Psoas muscle (tissue), 8 donors: ENCODE results near the gene DNAH10. TPM values are rescaled to one million over a fixed set of nuclear protein-coding genes. Genes with fewer than 3 reads are reported as not detected.

Experiments used
- ATAC-seq, 4 donors: fragments of 200-7000 bp; cut with Tn5 transposase; one replicate each; pipeline ENCODE4 v1.9.1; 2020; ENCODE audit warnings: moderate library complexity in 3 of 4, mild to moderate bottlenecking in 2 of 4
- DNase-seq, 2 donors: peaks; one replicate each; pipeline ENCODE4 v3.0.0-alpha.2; 2020
- H3K27ac ChIP-seq: fragments of 200-600 bp; one replicate; pipeline ENCODE4 v1.8.0; 2022
- H3K27me3 ChIP-seq, 3 donors: fragments of 200-600 bp in 1 of 3; one replicate each; pipeline versions ENCODE4 v1.6.1 to v1.8.0; 2013 to 2022; ENCODE audit warnings: low read length in 2 of 3, mild to moderate bottlenecking in 2 of 3, moderate library complexity in 1 of 3; ENCODE audit not compliant: insufficient read depth in 3 of 3
- H3K36me3 ChIP-seq, 2 donors: fragments of 200-600 bp in 1 of 2; one replicate each; pipeline versions ENCODE4 v1.6.1 to v1.8.0; 2013 to 2022; ENCODE audit warnings: low read depth in 1 of 2, mild to moderate bottlenecking in 1 of 2, moderate library complexity in 1 of 2; ENCODE audit not compliant: insufficient read depth in 1 of 2
- H3K4me1 ChIP-seq: fragments of 200-600 bp; one replicate; pipeline ENCODE4 v1.8.0; 2022
- H3K4me3 ChIP-seq: fragments of 200-600 bp; one replicate; pipeline ENCODE4 v1.8.0; 2022; ENCODE audit warnings: mild to moderate bottlenecking
- H3K9me3 ChIP-seq: fragments of 200-600 bp; one replicate; pipeline ENCODE4 v1.8.0; 2022
- CTCF ChIP-seq: fragments of 200-600 bp; IDR thresholded peaks from one replicate; pipeline ENCODE4 v1.8.0; 2022; ENCODE audit warnings: antibody characterized with exemption
- WGBS, 3 donors: extraction: QIAGEN DNeasy Blood & Tissue Kit; methylation state at CpG; one replicate each; pipeline versions ENCODE4 v1.1.6 to v1.1.7; 2013; 5-methylcytosine and 5-hydroxymethylcytosine counted together
- intact Hi-C, 2 donors: fragments of 100-400 bp; cut with DNase I; formaldehyde crosslinking; loops; one replicate each; pipeline versions ENCODE4 v1.11.0 to v1.14.2; 2022
- polyA plus RNA-seq, 3 donors: library from polyadenylated mRNA; stranded (reverse); fragments of 200-250 nt; gene quantifications; one replicate each; pipeline ENCODE4 v1.2.3, GENCODE V29; 2013
- total RNA-seq, 4 donors: library from RNA; stranded (reverse); fragmentation: NEBNext Ultra II Directional in 2 of 4; extraction: Animal tissue kit (Norgen Biotek cat#: 25700) in 2 of 4; gene quantifications; one replicate each; pipeline versions ENCODE4 v1.2.1 to v1.2.4, GENCODE V29; 2021 to 2023
- donor health status: healthy with polysubstance abuse.
- donor health status: DM: no; HTN: no; CAD: no; lungs with moderate emphysema.
- donor health status: Bipolar disorder and iron deficiency.
- donor health status: healthy.
- donor health status: DM: yes; HTN: yes; CAD: no.
- donor health status: DM: no; HTN: no; CAD: no.
- donor health status: DM: no; HTN: no; CAD: no.
- donor health status: DM: yes; HTN: yes; CAD: no.

DNAH10 gene
- total and polyA plus RNA-seq, 7 donors = 0.01 to 0.84 (median 0.24) TPM; not detected in 1

GRCh38 chr12:123942911-123943648 lies 181.0 kb downstream of the DNAH10 start:
- Histone ChIP-seq H3K27me3 (no peaks in the 10 kb centered on the region), H3K4me1 (no peaks in the 10 kb centered on the region), H3K27ac (no peak overlapping the region), H3K9me3 (no peaks in the 10 kb centered on the region), H3K4me3 (no peak overlapping the region), H3K36me3 (peaks cover 4 to 53% of the 10 kb centered on the region in 2 donors)
- intact Hi-C loops = no loop called here
- ATAC-seq = no peak
- WGBS, 3 donors = 88 to 92% (median 89%) methylated on average over 16 of the region's 16 CpGs
- no peak for TF ChIP-seq CTCF
- DNase-seq = no peak

DNA sequence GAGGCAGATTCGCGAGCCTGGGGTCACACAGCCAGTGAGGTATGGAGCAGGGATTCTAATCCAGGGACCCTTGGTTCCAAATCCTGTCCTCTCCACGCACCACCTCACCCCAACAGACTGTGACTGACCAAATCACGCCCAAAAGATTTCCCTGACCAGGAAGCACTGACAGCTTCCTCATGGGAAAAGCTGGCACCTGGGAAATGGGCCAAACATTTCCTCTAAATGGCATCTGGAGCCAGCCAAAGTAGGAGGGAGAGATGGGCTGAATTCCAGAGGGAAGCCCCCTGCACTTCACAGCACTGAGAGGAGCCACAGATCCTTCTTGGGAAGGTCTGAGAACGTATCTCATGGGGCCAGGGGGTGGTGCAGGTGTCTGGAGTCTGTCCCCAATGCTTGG lies 181.7 kb downstream of the DNAH10 start:
- H3K36me3 ChIP-seq = peaks cover 4 to 53% of the 10 kb centered on the region in 2 donors

DNA sequence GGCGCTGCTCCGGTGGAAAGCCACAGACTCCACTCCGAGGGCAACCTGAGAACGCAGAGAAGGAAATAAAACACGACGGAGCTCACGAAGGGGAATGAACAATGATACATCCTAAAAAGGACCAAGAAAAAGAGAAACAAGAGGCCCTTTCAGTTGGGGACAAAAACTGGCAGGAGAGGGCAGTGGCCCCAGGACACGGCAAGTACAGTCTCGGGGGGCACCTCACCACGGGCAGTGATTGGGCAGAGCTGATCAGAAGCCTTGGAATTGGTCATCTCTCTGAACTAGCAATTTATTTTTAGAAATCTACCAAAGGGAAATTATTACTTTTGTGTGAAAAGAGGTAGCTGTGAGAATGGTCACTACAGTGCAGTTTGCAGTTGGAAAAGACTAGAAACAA lies 182.6 kb downstream of the DNAH10 start:
- ATAC-seq = no peak
- DNase-seq = no peak
- intact Hi-C loops = no loop called here
- H3K27me3 ChIP-seq = no peaks in the 10 kb centered on the region
- H3K9me3 ChIP-seq = no peaks in the 10 kb centered on the region
- TF ChIP-seq CTCF = no peak
- 76 to 86% (median 80%) methylated on average over 10 of the region's 10 CpGs for WGBS, 3 donors
- H3K27ac ChIP-seq = no peak overlapping the region
- no peaks in the 10 kb centered on the region for H3K4me1 ChIP-seq
- peaks cover 4 to 48% of the 10 kb centered on the region in 2 donors for H3K36me3 ChIP-seq
- H3K4me3 ChIP-seq = no peak overlapping the region

More for the DNA sequence above, 181.7 kb downstream of the DNAH10 start:
- WGBS, 3 donors = 81 to 90% (median 82%) methylated on average over 5 of the region's 5 CpGs
- intact Hi-C loops = no loop called here
- Histone ChIP-seq H3K27me3 (no peaks in the 10 kb centered on the region), H3K4me3 (no peak overlapping the region), H3K27ac (no peak overlapping the region), H3K9me3 (no peaks in the 10 kb centered on the region), H3K4me1 (no peaks in the 10 kb centered on the region)
- ATAC-seq = no peak
- TF ChIP-seq CTCF = no peak
- DNase-seq = no peak

DNA sequence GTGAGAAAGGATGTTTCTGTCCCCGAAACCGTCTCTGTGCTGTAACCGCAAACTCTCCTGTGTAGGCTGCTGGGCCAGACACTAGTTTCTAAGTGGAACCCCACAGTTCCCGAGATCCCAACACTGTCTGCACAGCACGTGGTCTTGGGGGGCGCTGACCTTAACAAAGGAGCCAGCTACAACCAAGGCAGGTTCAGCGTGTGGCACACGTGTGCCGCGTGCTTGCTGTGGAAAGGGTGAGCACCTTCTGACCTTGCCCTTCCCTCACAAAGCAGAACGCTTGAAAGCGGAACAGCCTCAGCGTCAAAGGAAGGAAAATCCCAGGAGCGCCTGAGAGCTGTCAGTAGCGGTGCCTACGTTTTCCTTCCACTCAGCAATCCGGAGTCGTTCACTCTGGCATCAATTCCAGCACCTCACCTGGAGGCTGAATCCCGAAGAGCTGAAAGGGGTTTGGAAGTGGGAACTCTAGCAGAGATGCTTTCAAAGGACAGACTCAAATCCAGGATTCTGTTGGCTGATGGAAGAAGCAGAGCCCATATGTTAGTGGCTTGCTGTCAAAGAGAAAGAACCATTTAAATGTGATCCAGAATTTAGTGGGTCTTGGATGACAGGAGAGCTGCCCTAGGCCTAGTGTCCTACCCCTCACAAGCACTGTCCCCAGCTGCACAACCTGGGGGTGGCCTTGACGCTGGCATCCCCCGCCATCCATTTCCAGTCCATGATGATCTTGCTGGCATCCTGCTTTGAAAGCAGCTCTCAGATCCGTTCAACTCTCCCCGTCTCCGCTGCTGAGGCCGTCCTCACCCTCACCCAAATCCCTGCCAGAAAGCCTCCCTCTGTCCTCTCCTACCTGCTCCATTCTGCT lies 183.4 kb downstream of the DNAH10 start:
- TF ChIP-seq CTCF = no peak
- DNase-seq = no peak
- ATAC-seq = no peak
- no peak overlapping the region for H3K27ac ChIP-seq
- H3K4me3 ChIP-seq = no peak overlapping the region
- intact Hi-C loops = no loop called here
- WGBS, 3 donors = 83 to 87% (median 84%) methylated on average over 25 of the region's 25 CpGs
- H3K27me3 ChIP-seq = no peaks in the 10 kb centered on the region
- peaks cover 4 to 39% of the 10 kb centered on the region in 2 donors for H3K36me3 ChIP-seq
- no peaks in the 10 kb centered on the region for H3K4me1 ChIP-seq
- no peaks in the 10 kb centered on the region for H3K9me3 ChIP-seq
